GM18505 (cell line): ENCODE data around the gene WDR62.

Source experiments
- ATAC-seq: cut with Tn5 transposase; IDR thresholded peaks from one replicate; pipeline ENCODE4 v1.9.1; 2021; ENCODE audit not compliant: unreplicated experiment
- POLR2A ChIP-seq: IDR thresholded peaks from 4 replicates; pipeline ENCODE4 v1.6.1; 2011; ENCODE audit warnings: borderline replicate concordance; ENCODE audit not compliant: insufficient read depth, insufficient read length; ENCODE audit errors: extremely low read depth

WDR62 gene

GRCh38 chr19:36054733-36055686 is at the start of gene WDR62:
TSS of gene WDR62 (plus strand) at chr19:36054897. CDS start at chr19:36054972, 75 bp downstream.
- TF ChIP-seq POLR2A, result no peak
- ATAC-seq, result peak; percentile 71

GRCh38 chr19:36006955-36007354 is 47.7 kb upstream of the WDR62 start:
- ATAC-seq, result no peak
- TF ChIP-seq POLR2A, result no peak

GRCh38 chr19:36008336-36008978 is 46.2 kb upstream of the WDR62 start, which contains the start of gene SYNE4:
TSS of gene SYNE4 (minus strand) at chr19:36008813. CDS start at chr19:36008681, 132 bp downstream.
- no peak for TF ChIP-seq POLR2A
- no peak for ATAC-seq

- TF ChIP-seq POLR2A, result peak; percentile 28
Observed at GRCh38 chr19:36009220-36009619, 45.5 kb upstream of the WDR62 start.

GRCh38 chr19:36009633-36010379 is 44.9 kb upstream of the WDR62 start:
- TF ChIP-seq POLR2A, result no peak
- ATAC-seq, result no peak

More at GRCh38 chr19:36009220-36009619, 45.5 kb upstream of the WDR62 start:
- no peak for ATAC-seq

- no peak for ATAC-seq
- TF ChIP-seq POLR2A, result no peak
Observed at GRCh38 chr19:36010402-36010801, 44.3 kb upstream of the WDR62 start.

- ATAC-seq, result no peak
- no peak for TF ChIP-seq POLR2A
Observed at GRCh38 chr19:36013280-36014011, 41.3 kb upstream of the WDR62 start.

- TF ChIP-seq POLR2A, result peak; percentile 62
- peak; percentile 96 for ATAC-seq
Observed at GRCh38 chr19:36014012-36014924, 40.4 kb upstream of the WDR62 start, which contains the start of gene ALKBH6. TSS of gene ALKBH6 (minus strand) at chr19:36014213. CDS start at chr19:36013397, 816 bp downstream.

GRCh38 chr19:36019061-36019670 is 35.5 kb upstream of the WDR62 start:
- TF ChIP-seq POLR2A, result no peak
- ATAC-seq, result no peak

GRCh38 chr19:36023432-36023831 is 31.3 kb upstream of the WDR62 start:
- no peak for ATAC-seq

GRCh38 chr19:36025541-36025940 is 29.2 kb upstream of the WDR62 start:
- no peak for ATAC-seq
- no peak for TF ChIP-seq POLR2A

More at GRCh38 chr19:36023432-36023831, 31.3 kb upstream of the WDR62 start:
- TF ChIP-seq POLR2A, result no peak
